AG10803 (cell line): ENCODE measurements around the gene EIF3F.
"Not testable (repeated sequence)": the region's sequence is repeated elsewhere in the genome, so short reads cannot be mapped to it uniquely, and the experiment has no call there.

Experiments used
- DNase-seq: peaks from one replicate; pipeline ENCODE4 v3.0.0; 2010; ENCODE audit warnings: low read depth
- H3K4me3 ChIP-seq: 2 replicates; pipeline ENCODE4 v1.5.1; 2011; ENCODE audit warnings: mild to moderate bottlenecking, low read length, control low read depth
- TF ChIP-seq, protein P1 (sequence below): conservative IDR thresholded peaks from 2 replicates; pipeline ENCODE4 v1.5.1; 2011; ENCODE audit warnings: mild to moderate bottlenecking, low read length, control low read depth, inconsistent platforms

Gene EIF3F

GRCh38 chr11:7973011-7973410, 14.1 kb upstream of the EIF3F start:
- TF ChIP-seq, protein P1, sequence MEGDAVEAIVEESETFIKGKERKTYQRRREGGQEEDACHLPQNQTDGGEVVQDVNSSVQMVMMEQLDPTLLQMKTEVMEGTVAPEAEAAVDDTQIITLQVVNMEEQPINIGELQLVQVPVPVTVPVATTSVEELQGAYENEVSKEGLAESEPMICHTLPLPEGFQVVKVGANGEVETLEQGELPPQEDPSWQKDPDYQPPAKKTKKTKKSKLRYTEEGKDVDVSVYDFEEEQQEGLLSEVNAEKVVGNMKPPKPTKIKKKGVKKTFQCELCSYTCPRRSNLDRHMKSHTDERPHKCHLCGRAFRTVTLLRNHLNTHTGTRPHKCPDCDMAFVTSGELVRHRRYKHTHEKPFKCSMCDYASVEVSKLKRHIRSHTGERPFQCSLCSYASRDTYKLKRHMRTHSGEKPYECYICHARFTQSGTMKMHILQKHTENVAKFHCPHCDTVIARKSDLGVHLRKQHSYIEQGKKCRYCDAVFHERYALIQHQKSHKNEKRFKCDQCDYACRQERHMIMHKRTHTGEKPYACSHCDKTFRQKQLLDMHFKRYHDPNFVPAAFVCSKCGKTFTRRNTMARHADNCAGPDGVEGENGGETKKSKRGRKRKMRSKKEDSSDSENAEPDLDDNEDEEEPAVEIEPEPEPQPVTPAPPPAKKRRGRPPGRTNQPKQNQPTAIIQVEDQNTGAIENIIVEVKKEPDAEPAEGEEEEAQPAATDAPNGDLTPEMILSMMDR: no peak
- DNase-seq: peak; percentile 64
- no peak overlapping the region for H3K4me3 ChIP-seq

GRCh38 chr11:7974668-7975067, 12.5 kb upstream of the EIF3F start:
- H3K4me3 ChIP-seq: no peak overlapping the region
- peak; percentile 24 for DNase-seq
- TF ChIP-seq, protein P1: no peak

DNA sequence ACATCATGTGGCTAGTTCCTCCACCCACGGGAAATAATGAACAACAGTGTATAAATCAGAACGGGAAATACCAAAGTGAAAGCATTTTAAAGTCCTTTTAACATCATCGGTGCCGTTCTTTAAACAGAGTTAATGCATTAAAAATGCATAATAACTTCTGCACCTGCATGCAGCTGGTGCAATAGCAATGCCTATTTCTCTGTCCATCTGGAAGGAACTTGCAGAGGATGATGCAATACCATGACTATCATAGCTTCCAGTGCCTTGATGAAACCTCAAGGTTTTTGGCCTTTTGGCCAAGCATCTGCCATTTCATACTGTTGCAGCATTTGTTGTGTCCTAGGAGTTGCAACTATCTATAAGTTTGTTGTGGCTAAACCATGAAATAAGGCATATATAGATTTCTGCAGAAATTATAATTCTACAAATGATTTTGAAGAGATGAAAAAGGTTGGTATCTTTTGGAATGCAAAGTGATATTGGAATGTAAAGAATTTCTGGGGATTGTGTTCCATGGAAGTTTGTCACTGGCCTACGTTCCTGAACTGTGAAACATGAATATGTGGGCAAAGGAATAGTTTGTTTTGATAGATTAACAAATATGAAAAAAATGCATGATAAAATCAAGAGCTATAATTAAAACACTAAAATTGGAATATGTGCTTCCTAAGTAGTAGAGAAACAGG, 9.8 kb upstream of the EIF3F start:
- DNase-seq: peak; percentile 97
- H3K4me3 ChIP-seq: no peak overlapping the region
- TF ChIP-seq, protein P1: no peak

DNA sequence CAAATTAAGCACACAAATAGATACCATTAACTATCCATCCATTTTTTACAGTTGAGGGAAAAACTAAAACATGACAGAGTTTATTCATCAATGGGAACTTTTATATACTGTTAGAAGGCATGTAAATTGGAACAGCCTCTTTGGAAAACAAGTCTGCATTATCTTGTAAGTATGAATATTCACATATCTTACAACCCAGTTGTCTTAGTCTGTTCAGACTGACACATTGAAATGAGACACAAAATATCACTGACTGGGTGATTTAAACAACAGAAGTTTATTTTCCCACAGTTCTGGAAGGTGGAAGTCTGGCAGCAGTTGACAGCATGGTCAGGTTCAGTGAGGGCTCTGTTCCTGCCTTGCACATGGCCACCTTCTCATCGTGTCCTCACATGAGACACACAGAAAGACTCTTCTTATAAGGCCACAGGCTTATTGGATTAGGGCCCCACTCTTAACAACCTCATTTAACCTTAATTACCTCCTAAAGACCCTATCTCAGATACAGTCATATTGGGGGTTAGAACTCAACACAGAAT, 5.4 kb upstream of the EIF3F start:
- TF ChIP-seq, protein P1: no peak
- no peak overlapping the region for H3K4me3 ChIP-seq
- no peak for DNase-seq

DNA sequence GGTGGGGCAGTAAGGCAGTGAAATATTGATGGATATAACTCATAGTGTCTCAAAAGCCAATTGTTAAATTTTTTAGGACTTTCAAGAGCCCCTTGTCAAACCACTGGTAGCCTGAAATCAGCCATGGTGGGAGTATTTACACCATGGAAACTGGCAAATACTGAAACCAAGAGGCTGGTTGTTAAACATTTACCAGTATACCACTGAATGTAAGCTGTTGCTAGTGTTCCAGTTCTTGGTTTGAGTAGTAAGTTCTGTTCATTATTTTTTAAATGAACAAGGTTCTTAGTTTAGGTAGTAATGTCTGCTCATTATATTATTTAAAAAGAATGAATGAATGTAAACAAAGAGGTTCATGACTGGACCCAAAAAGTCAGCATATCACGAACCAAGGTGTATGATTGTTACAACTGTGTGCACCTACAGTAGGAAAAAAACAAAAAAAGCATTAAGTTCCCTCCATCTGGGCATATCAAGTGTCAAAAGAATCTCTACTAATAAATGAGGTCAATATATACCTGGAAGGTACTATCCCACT, 4.5 kb upstream of the EIF3F start:
- TF ChIP-seq, protein P1: no peak
- no peak overlapping the region for H3K4me3 ChIP-seq
- no peak for DNase-seq

DNA sequence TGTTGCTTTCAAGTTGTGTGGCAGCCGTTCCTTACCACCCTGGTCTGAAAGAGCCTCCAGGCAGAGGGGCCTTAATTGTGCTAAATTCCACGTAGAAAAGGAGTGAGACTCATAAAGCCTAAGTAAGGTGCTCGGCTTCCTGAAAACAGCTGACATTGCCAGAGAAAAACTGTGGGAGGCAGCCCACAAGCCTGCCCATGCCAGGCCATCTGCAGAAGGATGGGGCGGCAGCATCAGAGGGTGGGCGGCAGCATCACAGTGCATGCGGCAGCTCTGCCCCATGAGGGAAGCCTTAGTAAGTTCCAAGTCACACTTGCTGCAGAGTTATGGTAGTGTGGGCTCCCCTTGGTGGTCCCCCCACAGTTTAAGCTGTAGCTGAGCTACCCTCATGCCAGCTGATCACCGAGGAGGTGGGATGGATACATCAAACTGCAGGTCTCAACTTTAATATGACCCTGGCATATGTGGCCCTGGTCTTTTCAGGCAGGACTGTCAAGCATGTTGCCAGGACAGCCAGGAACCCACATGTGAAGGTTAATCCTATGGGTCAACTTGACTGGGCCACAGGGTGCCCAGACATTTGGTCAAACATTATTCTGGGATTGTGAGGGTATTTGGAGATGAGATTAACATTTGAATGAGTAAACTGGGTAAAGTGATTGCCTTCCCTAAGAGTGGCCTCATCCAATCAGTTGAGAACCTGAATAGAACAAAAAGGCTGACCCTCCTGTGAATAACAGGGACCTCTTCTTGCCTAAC, 3.1 kb upstream of the EIF3F start:
- no peak for DNase-seq
- TF ChIP-seq, protein P1: no peak
- no peak overlapping the region for H3K4me3 ChIP-seq

- not testable (repeated sequence) for DNase-seq
- H3K4me3 ChIP-seq: peak overlapping the region; percentile 69
Observed at GRCh38 chr11:7987560-7987883, 385 bp downstream of the EIF3F start.
